Duodenal mucosa (tissue), 2 donors: ENCODE results near the gene TIAM2.

ENCODE experiments used
- H3K27ac ChIP-seq: one replicate; pipeline ENCODE4 v1.7.0; 2013; ENCODE audit warnings: low read depth, low read length
- H3K27me3 ChIP-seq, 2 donors: one replicate each; pipeline ENCODE4 v1.7.0; 2013; ENCODE audit warnings: low read length in 2 of 2, control low read depth in 1 of 2; ENCODE audit not compliant: insufficient read depth in 2 of 2, control insufficient read depth in 1 of 2
- H3K36me3 ChIP-seq, 2 donors: one replicate each; pipeline ENCODE4 v1.7.0; 2013; ENCODE audit warnings: low read length in 2 of 2, control low read depth in 1 of 2; ENCODE audit not compliant: insufficient read depth in 2 of 2, control insufficient read depth in 1 of 2
- H3K4me1 ChIP-seq, 2 donors: one replicate each; pipeline ENCODE4 v1.7.0; 2013; ENCODE audit warnings: low read length in 2 of 2, control low read depth in 1 of 2; ENCODE audit not compliant: insufficient read depth in 2 of 2, control insufficient read depth in 1 of 2
- H3K4me3 ChIP-seq, 2 donors: one replicate each; pipeline ENCODE4 v1.7.0; 2013; ENCODE audit warnings: low read length in 2 of 2, low read depth in 1 of 2
- H3K9ac ChIP-seq, 2 donors: one replicate each; pipeline ENCODE4 v1.7.0; 2013; ENCODE audit warnings: low read length in 2 of 2, low read depth in 1 of 2
- H3K9me3 ChIP-seq, 2 donors: one replicate each; pipeline ENCODE4 v1.7.0; 2013; ENCODE audit warnings: low read length in 2 of 2, control low read depth in 1 of 2; ENCODE audit not compliant: control insufficient read depth in 1 of 2

TIAM2 gene

GRCh38 chr6:155121699-155122098 is 126.6 kb downstream of the TIAM2 start:
- H3K9ac ChIP-seq, result no peak overlapping the region
- no peak overlapping the region for H3K27ac ChIP-seq
- H3K4me3 ChIP-seq, result no peak overlapping the region
- H3K9me3 ChIP-seq, result no peaks in the 10 kb centered on the region
- no peaks in the 10 kb centered on the region for H3K36me3 ChIP-seq
- H3K27me3 ChIP-seq, result no peaks in the 10 kb centered on the region
- H3K4me1 ChIP-seq, result no peaks in the 10 kb centered on the region

- Histone ChIP-seq H3K27me3 (no peaks in the 10 kb centered on the region), H3K9me3 (no peaks in the 10 kb centered on the region), H3K4me1 (no peaks in the 10 kb centered on the region), H3K4me3 (no peak overlapping the region), H3K36me3 (peaks cover 0 to 4% of the 10 kb centered on the region in 2 donors), H3K27ac (no peak overlapping the region), H3K9ac (no peak overlapping the region)
Measured at GRCh38 chr6:155122199-155122950, 127.3 kb downstream of the TIAM2 start.

GRCh38 chr6:155123520-155123919 is 128.4 kb downstream of the TIAM2 start:
- Histone ChIP-seq H3K9me3 (no peaks in the 10 kb centered on the region), H3K9ac (no peak overlapping the region), H3K4me1 (no peaks in the 10 kb centered on the region), H3K27me3 (no peaks in the 10 kb centered on the region), H3K4me3 (no peak overlapping the region), H3K36me3 (peaks cover 0 to 5% of the 10 kb centered on the region in 2 donors), H3K27ac (no peak overlapping the region)

- no peak overlapping the region for H3K27ac ChIP-seq
- peaks cover 4 to 15% of the 10 kb centered on the region in 2 donors for H3K36me3 ChIP-seq
- H3K4me3 ChIP-seq, result no peak overlapping the region
- H3K9me3 ChIP-seq, result no peaks in the 10 kb centered on the region
- no peaks in the 10 kb centered on the region for H3K4me1 ChIP-seq
- H3K9ac ChIP-seq, result no peak overlapping the region
- no peaks in the 10 kb centered on the region for H3K27me3 ChIP-seq
Measured at GRCh38 chr6:155125906-155126305, 130.8 kb downstream of the TIAM2 start.

GRCh38 chr6:155126727-155127439 is 131.8 kb downstream of the TIAM2 start:
- Histone ChIP-seq H3K9ac (no peak overlapping the region), H3K4me1 (no peaks in the 10 kb centered on the region), H3K9me3 (no peaks in the 10 kb centered on the region), H3K27me3 (no peaks in the 10 kb centered on the region), H3K27ac (no peak overlapping the region), H3K36me3 (peaks cover 4 to 15% of the 10 kb centered on the region in 2 donors), H3K4me3 (no peak overlapping the region)

- Histone ChIP-seq H3K9me3 (no peaks in the 10 kb centered on the region), H3K27me3 (no peaks in the 10 kb centered on the region), H3K4me1 (no peaks in the 10 kb centered on the region)
Measured at GRCh38 chr6:155128977-155129376, 133.9 kb downstream of the TIAM2 start.

GRCh38 chr6:155129744-155130143 is 134.6 kb downstream of the TIAM2 start:
- H3K4me1 ChIP-seq, result no peaks in the 10 kb centered on the region
- H3K9ac ChIP-seq, result no peak overlapping the region
- H3K27ac ChIP-seq, result no peak overlapping the region
- H3K36me3 ChIP-seq, result peaks cover 4 to 20% of the 10 kb centered on the region in 2 donors
- no peaks in the 10 kb centered on the region for H3K27me3 ChIP-seq
- no peak overlapping the region for H3K4me3 ChIP-seq
- H3K9me3 ChIP-seq, result no peaks in the 10 kb centered on the region

More at GRCh38 chr6:155128977-155129376, 133.9 kb downstream of the TIAM2 start:
- Histone ChIP-seq H3K36me3 (peaks cover 4 to 20% of the 10 kb centered on the region in 2 donors), H3K9ac (no peak overlapping the region), H3K27ac (no peak overlapping the region), H3K4me3 (no peak overlapping the region)

- H3K27me3 ChIP-seq, result no peaks in the 10 kb centered on the region
- H3K4me3 ChIP-seq, result no peak overlapping the region
- H3K27ac ChIP-seq, result no peak overlapping the region
- H3K36me3 ChIP-seq, result peaks cover 4 to 20% of the 10 kb centered on the region in 2 donors
- no peak overlapping the region for H3K9ac ChIP-seq
- no peaks in the 10 kb centered on the region for H3K4me1 ChIP-seq
- H3K9me3 ChIP-seq, result no peaks in the 10 kb centered on the region
Measured at GRCh38 chr6:155130161-155130853, 135.2 kb downstream of the TIAM2 start.

GRCh38 chr6:155132617-155133016 is 137.5 kb downstream of the TIAM2 start:
- no peaks in the 10 kb centered on the region for H3K4me1 ChIP-seq
- no peaks in the 10 kb centered on the region for H3K27me3 ChIP-seq
- no peaks in the 10 kb centered on the region for H3K9me3 ChIP-seq
- H3K36me3 ChIP-seq, result peaks cover 4 to 23% of the 10 kb centered on the region in 2 donors
- H3K4me3 ChIP-seq, result no peak overlapping the region
- no peak overlapping the region for H3K27ac ChIP-seq
- H3K9ac ChIP-seq, result no peak overlapping the region

- H3K36me3 ChIP-seq, result peaks cover 0 to 12% of the 10 kb centered on the region in 2 donors
- H3K9ac ChIP-seq, result no peak overlapping the region
- H3K27me3 ChIP-seq, result no peaks in the 10 kb centered on the region
- H3K9me3 ChIP-seq, result no peaks in the 10 kb centered on the region
- H3K4me3 ChIP-seq, result no peak overlapping the region
- H3K4me1 ChIP-seq, result peaks cover 11 to 20% of the 10 kb centered on the region in 2 donors
- no peak overlapping the region for H3K27ac ChIP-seq
Measured at GRCh38 chr6:155141002-155141401, 145.9 kb downstream of the TIAM2 start.
